D721Med (cell line): ENCODE data around the gene GUCA1A.

Experiments
- DNase-seq: peaks from one replicate; pipeline ENCODE4 v3.0.0; 2011; ENCODE audit warnings: low spot score; ENCODE audit not compliant: insufficient read length
- FAIRE-seq: peaks from 2 replicates; lab custom pipeline; 2011; peaks lifted over from hg19 to GRCh38; lab: Jason Lieb, UNC
- CTCF ChIP-seq: IDR thresholded peaks from 2 replicates; pipeline ENCODE4 v1.5.1; 2012; ENCODE audit warnings: mild to moderate bottlenecking, control low read depth; ENCODE audit not compliant: insufficient read depth; ENCODE audit errors: missing control alignments

GUCA1A gene

GRCh38 chr6:42155293-42155692 is 17.9 kb upstream of the GUCA1A start:
- FAIRE-seq (no peak), DNase-seq (no peak)
- TF ChIP-seq CTCF: no peak

GRCh38 chr6:42156638-42157037 is 16.5 kb upstream of the GUCA1A start:
- FAIRE-seq: no peak
- TF ChIP-seq CTCF: no peak
- DNase-seq: no peak

GRCh38 chr6:42158011-42158410 is 15.2 kb upstream of the GUCA1A start:
- TF ChIP-seq CTCF: no peak
- FAIRE-seq (no peak), DNase-seq (no peak)

GRCh38 chr6:42158631-42159030 is 14.5 kb upstream of the GUCA1A start:
- DNase-seq: no peak
- no peak for FAIRE-seq
- TF ChIP-seq CTCF: no peak

- TF ChIP-seq CTCF: no peak
- DNase-seq (no peak), FAIRE-seq (no peak)
Observed at GRCh38 chr6:42159431-42160024, 13.6 kb upstream of the GUCA1A start.

GRCh38 chr6:42162384-42162783 is 10.8 kb upstream of the GUCA1A start:
- DNase-seq (no peak), FAIRE-seq (no peak)
- no peak for TF ChIP-seq CTCF

- TF ChIP-seq CTCF: no peak
- FAIRE-seq (no peak), DNase-seq (no peak)
Observed at GRCh38 chr6:42162812-42163211, 10.4 kb upstream of the GUCA1A start.
